K562 (cell line): Measurements from ENCODE around the gene PDGFD.

Experiments used
- CTCF ChIP-seq, 3 experiments: IDR thresholded peaks in 2 of 3; conservative IDR thresholded peaks in 1 of 3; 2 replicates each; pipeline ENCODE4 v1.5.1; 2011 to 2012; ENCODE audit warnings: low read length in 3 of 3, mild to moderate bottlenecking in 3 of 3, control low read depth in 2 of 3, improper control_type of control experiment in 1 of 3, inconsistent platforms in 1 of 3, low read depth in 1 of 3, mixed read lengths in 1 of 3, moderate library complexity in 1 of 3; ENCODE audit not compliant: insufficient read depth in 2 of 3
- CXXC5 ChIP-seq: fragments of 250-450 bp; sonication (Bioruptor Pico); IDR thresholded peaks from 2 replicates; pipeline ENCODE4 v1.8.0; 2022; ENCODE audit warnings: inconsistent platforms, mild to moderate bottlenecking, moderate library complexity
- NRF1 ChIP-seq, 2 experiments: fragments of 450-650 bp; IDR thresholded peaks in 1 of 2; conservative IDR thresholded peaks in 1 of 2; 2 replicates each; pipeline ENCODE4 v1.6.1; 2014; ENCODE audit warnings: mild to moderate bottlenecking in 2 of 2
- PCBP1 ChIP-seq: fragments of 200-400 bp; formaldehyde crosslinking; IDR thresholded peaks from 2 replicates; pipeline ENCODE4 v1.6.1; 2018; ENCODE audit warnings: mild to moderate bottlenecking, low read depth, low read length; ENCODE audit not compliant: poor library complexity, severe bottlenecking
- PCBP2 ChIP-seq: fragments of 200-400 bp; formaldehyde crosslinking; IDR thresholded peaks from 2 replicates; pipeline ENCODE4 v1.6.1; 2018; ENCODE audit warnings: low read length, low read depth, mild to moderate bottlenecking, moderate library complexity; ENCODE audit not compliant: poor library complexity, severe bottlenecking
- POLR2AphosphoS5 ChIP-seq: IDR thresholded peaks from 2 replicates; pipeline ENCODE4 v1.6.1; 2011; ENCODE audit warnings: mild to moderate bottlenecking, low read depth, low read length, moderate library complexity; ENCODE audit not compliant: control insufficient read depth, insufficient read depth
- RAD51 ChIP-seq: fragments of 450-650 bp; IDR thresholded peaks from 2 replicates; pipeline ENCODE4 v1.7.1; 2016; ENCODE audit warnings: low read depth, mild to moderate bottlenecking, borderline replicate concordance
- SIRT6 ChIP-seq: IDR thresholded peaks from one replicate; pipeline ENCODE4 v1.6.1; 2012; ENCODE audit warnings: low read depth, mild to moderate bottlenecking, control low read depth, inconsistent platforms, low read length, moderate library complexity
- ZZZ3 ChIP-seq: fragments of 450-650 bp; IDR thresholded peaks from 2 replicates; pipeline ENCODE4 v1.6.1; 2016; ENCODE audit warnings: antibody characterized with exemption, mild to moderate bottlenecking, moderate library complexity
- TF ChIP-seq, protein P1 (sequence below): IDR thresholded peaks from 2 replicates; pipeline ENCODE4 v1.6.1; 2016; ENCODE audit warnings: missing genetic modification characterization, missing compliant biosample characterization
- TF ChIP-seq, protein P2 (sequence below): sonication (generic); formaldehyde crosslinking; IDR thresholded peaks from 2 replicates; pipeline ENCODE4 v1.8.0; 2022; ENCODE audit warnings: missing genetic modification reagents, mild to moderate bottlenecking, borderline replicate concordance
- TF ChIP-seq, protein P3 (sequence below): sonication (generic); formaldehyde crosslinking; IDR thresholded peaks from 2 replicates; pipeline ENCODE4 v1.8.0; 2023; ENCODE audit warnings: mild to moderate bottlenecking, missing genetic modification reagents

GRCh38 chr11:104159356-104159755, 4.6 kb downstream of the PDGFD start:
- TF ChIP-seq ZZZ3 (no peak), PCBP2 (no peak), CXXC5 (no peak), SIRT6 (no peak), CTCF (IDR thresholded peaks at IDR 0.05 in 2 of 3, conservative IDR thresholded peaks at IDR 0.05 in 1 of 3; ENCODE audit: insufficient read depth in 2 of 3, low read depth in 1 of 3, low read length in 3 of 3) (no peak), PCBP1 (no peak), NRF1 (conservative IDR thresholded peaks at IDR 0.05 in 1 of 2, IDR thresholded peaks at IDR 0.05 in 1 of 2) (no peak), RAD51 (no peak), POLR2AphosphoS5 (no peak)
- TF ChIP-seq, protein P1, sequence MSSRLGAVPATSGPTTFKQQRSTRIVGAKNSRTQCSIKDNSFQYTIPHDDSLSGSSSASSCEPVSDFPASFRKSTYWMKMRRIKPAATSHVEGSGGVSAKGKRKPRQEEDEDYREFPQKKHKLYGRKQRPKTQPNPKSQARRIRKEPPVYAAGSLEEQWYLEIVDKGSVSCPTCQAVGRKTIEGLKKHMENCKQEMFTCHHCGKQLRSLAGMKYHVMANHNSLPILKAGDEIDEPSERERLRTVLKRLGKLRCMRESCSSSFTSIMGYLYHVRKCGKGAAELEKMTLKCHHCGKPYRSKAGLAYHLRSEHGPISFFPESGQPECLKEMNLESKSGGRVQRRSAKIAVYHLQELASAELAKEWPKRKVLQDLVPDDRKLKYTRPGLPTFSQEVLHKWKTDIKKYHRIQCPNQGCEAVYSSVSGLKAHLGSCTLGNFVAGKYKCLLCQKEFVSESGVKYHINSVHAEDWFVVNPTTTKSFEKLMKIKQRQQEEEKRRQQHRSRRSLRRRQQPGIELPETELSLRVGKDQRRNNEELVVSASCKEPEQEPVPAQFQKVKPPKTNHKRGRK (tag): no peak
- TF ChIP-seq, protein P2, sequence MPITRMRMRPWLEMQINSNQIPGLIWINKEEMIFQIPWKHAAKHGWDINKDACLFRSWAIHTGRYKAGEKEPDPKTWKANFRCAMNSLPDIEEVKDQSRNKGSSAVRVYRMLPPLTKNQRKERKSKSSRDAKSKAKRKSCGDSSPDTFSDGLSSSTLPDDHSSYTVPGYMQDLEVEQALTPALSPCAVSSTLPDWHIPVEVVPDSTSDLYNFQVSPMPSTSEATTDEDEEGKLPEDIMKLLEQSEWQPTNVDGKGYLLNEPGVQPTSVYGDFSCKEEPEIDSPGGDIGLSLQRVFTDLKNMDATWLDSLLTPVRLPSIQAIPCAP: no peak
- TF ChIP-seq, protein P3, sequence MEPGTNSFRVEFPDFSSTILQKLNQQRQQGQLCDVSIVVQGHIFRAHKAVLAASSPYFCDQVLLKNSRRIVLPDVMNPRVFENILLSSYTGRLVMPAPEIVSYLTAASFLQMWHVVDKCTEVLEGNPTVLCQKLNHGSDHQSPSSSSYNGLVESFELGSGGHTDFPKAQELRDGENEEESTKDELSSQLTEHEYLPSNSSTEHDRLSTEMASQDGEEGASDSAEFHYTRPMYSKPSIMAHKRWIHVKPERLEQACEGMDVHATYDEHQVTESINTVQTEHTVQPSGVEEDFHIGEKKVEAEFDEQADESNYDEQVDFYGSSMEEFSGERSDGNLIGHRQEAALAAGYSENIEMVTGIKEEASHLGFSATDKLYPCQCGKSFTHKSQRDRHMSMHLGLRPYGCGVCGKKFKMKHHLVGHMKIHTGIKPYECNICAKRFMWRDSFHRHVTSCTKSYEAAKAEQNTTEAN (CRISPR knock-in tag): no peak
